ENCODE results near the gene AP2A2. TPM values are rescaled to one million over a fixed set of nuclear protein-coding genes. Genes with fewer than 3 reads are reported as not detected.

Gene AP2A2
- total RNA-seq, 1 experiment from 2014 or later = 29.6 TPM

DNA sequence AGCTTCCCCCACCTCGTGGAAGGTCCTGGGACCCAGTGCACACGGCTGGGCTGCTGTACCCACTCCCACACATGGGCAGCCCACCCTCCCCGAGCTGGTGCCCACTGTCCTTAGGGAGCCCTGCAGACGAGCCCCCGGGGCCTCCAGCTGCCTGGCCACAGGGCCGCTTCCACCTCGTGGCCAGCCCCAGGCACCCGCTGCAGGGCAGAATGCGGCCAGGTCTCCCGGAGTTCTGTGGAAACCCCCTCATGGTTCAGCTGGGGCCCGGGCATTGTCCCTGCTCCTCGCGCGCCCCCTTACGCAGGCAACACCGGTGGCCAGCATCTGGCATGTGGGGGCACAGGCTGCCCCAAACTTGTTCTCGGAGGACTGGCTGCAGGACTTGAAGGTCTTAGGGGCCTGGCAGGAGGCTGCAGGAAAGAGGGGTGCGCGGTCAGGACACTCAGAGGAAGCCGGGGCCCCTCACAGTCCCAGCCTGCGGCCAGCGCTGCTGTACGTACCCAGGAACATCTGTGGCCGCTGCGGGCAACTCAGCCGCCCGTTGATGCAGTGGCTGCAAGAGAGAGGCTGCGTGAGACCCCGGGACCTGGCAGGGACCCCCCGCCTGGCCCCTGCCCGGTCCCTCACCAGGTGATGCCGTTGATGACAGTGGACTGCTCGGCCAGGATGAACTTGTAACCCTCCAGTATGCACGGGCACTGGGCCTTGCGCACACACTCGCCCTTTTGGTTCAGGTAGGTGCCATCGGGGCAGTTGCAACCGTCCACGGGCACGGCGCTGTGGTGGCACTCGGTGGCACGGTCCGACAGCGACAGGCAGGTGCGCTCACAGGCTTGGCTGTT lies 101.2 kb downstream of the AP2A2 start:
- no peaks in the 10 kb centered on the region for H3F3A ChIP-seq (ENCODE audit: low read length, unreplicated experiment)
- H4K20me1 ChIP-seq (ENCODE audit: low read length) = no peaks in the 10 kb centered on the region
- H3K4me1 ChIP-seq (ENCODE audit: insufficient read depth, low read length) = no peaks in the 10 kb centered on the region
- POLR2A ChIA-PET (ENCODE audit: unreplicated experiment) = no interaction called here
- no peaks in the 10 kb centered on the region for H3K9me2 ChIP-seq (replicated peaks; ENCODE audit: low read length)
- no peaks in the 10 kb centered on the region for H3K36me3 ChIP-seq (ENCODE audit: low read depth, low read length)
- H3K4me2 ChIP-seq (ENCODE audit: low read length) = no peak overlapping the region
- TF ChIP-seq EZH2phosphoT487 (IDR thresholded peaks at IDR 0.05; ENCODE audit: borderline replicate concordance, low read length) = no peak
- TF ChIP-seq, protein P1, sequence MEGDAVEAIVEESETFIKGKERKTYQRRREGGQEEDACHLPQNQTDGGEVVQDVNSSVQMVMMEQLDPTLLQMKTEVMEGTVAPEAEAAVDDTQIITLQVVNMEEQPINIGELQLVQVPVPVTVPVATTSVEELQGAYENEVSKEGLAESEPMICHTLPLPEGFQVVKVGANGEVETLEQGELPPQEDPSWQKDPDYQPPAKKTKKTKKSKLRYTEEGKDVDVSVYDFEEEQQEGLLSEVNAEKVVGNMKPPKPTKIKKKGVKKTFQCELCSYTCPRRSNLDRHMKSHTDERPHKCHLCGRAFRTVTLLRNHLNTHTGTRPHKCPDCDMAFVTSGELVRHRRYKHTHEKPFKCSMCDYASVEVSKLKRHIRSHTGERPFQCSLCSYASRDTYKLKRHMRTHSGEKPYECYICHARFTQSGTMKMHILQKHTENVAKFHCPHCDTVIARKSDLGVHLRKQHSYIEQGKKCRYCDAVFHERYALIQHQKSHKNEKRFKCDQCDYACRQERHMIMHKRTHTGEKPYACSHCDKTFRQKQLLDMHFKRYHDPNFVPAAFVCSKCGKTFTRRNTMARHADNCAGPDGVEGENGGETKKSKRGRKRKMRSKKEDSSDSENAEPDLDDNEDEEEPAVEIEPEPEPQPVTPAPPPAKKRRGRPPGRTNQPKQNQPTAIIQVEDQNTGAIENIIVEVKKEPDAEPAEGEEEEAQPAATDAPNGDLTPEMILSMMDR (conservative IDR thresholded peaks at IDR 0.05; ENCODE audit: low read depth, low read length) = no peak
- TF ChIP-seq EZH2 (IDR thresholded peaks at IDR 0.05; ENCODE audit: low read length, unreplicated experiment) = no peak
- H3K9me3 ChIP-seq (ENCODE audit: low read length) = no peaks in the 10 kb centered on the region
- no peak overlapping the region for H2AFZ ChIP-seq (ENCODE audit: low read length)
- H3K27me3 ChIP-seq (ENCODE audit: low read length) = no peaks in the 10 kb centered on the region
- no peaks in the 10 kb centered on the region for H3K79me2 ChIP-seq (ENCODE audit: low read length)
- CTCF ChIA-PET = no interaction called here
- H3K9ac ChIP-seq (ENCODE audit: low read length) = no peak overlapping the region
- DNase-seq = no peak
- ATAC-seq = no peak
- no TSS peak for BruUV-seq (replicated peaks)
- H3K27ac ChIP-seq (ENCODE audit: low read length) = no peak overlapping the region
- intact Hi-C loops (cut with micrococcal nuclease) = no loop called here
- no peak overlapping the region for H3K4me3 ChIP-seq (ENCODE audit: low read length)

DNA sequence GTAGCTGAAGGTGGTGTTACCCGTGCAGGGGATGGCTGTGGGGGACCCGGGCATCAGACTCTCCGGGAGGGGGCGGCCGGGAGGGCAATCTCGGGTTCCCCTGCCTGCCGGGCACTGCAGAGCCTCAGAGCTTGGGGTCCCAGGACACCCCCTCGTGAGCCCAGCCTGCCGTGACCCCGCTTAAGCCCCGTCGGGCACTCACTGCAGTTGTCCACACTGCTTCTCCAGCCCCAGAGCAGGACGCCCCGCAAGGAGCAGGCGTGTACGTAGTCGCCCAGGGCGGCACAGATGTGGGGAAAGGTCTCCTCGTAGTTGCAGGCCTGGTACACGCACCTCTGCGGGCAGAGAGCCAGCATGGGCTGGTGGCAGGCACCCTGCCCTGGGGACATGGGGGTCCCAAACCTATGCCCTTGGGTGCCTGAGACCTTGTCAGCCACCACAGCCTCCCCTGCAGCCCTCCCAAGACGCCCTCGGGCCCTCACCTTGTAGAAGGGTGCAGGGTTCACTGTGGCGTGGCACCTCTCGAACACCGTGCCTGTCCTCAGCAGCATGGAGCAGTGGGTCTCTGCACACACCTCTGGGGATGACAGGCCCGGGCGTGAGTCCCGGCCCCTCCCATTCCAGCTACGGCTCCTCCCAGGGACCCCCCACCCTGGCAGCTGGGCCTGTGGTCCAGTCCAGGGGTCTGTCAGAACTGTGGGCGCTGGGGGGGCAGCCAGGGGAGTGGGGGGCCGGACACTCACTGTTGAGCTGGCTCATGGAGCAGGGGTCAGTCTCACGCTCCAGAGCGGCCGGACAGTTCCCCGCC lies 102.0 kb downstream of the AP2A2 start:
- no peak overlapping the region for H3K27ac ChIP-seq (ENCODE audit: low read length)
- ChIA-PET POLR2A (ENCODE audit: unreplicated experiment) (interaction anchor here (0.6 kb wide), 1 partner anchor 419 kb away, joined by 5 read pairs; no protein-coding TSS in a partner anchor), CTCF (no interaction called here)
- no peak overlapping the region for H3K9ac ChIP-seq (ENCODE audit: low read length)
- H3K79me2 ChIP-seq (ENCODE audit: low read length) = no peaks in the 10 kb centered on the region
- H3K4me3 ChIP-seq (ENCODE audit: low read length) = no peak overlapping the region
- H4K20me1 ChIP-seq (ENCODE audit: low read length) = no peaks in the 10 kb centered on the region
- no peak overlapping the region for H2AFZ ChIP-seq (ENCODE audit: low read length)
- no peaks in the 10 kb centered on the region for H3K27me3 ChIP-seq (ENCODE audit: low read length)
- no peak overlapping the region for H3K4me2 ChIP-seq (ENCODE audit: low read length)
- no peaks in the 10 kb centered on the region for H3F3A ChIP-seq (ENCODE audit: low read length, unreplicated experiment)
- TF ChIP-seq EZH2phosphoT487 (IDR thresholded peaks at IDR 0.05; ENCODE audit: borderline replicate concordance, low read length) (no peak), EZH2 (IDR thresholded peaks at IDR 0.05; ENCODE audit: low read length, unreplicated experiment) (no peak)
- TF ChIP-seq, protein P1 (conservative IDR thresholded peaks at IDR 0.05; ENCODE audit: low read depth, low read length) = no peak
- intact Hi-C loops (cut with micrococcal nuclease) = no loop called here
- BruUV-seq (replicated peaks) = no TSS peak
- no peak for ATAC-seq
- no peaks in the 10 kb centered on the region for H3K9me2 ChIP-seq (replicated peaks; ENCODE audit: low read length)
- no peak for DNase-seq
- no peaks in the 10 kb centered on the region for H3K9me3 ChIP-seq (ENCODE audit: low read length)
- no peaks in the 10 kb centered on the region for H3K4me1 ChIP-seq (ENCODE audit: insufficient read depth, low read length)
- H3K36me3 ChIP-seq (ENCODE audit: low read depth, low read length) = no peaks in the 10 kb centered on the region

DNA sequence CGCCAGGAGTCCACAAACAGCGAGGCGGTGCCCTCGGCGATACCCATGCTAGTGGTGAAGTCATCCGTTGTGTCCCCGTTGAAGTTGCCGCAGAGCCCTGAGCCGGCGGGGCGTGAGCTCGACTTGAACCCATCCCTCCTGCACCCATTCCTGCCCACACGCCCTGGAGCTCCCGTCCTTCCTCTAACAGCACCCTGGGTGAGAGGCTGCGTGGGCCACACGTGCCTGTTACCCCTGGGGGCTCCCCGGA lies 102.5 kb downstream of the AP2A2 start:
- DNase-seq (no peak), ATAC-seq (no peak)
- no peak overlapping the region for H3K9ac ChIP-seq (ENCODE audit: low read length)
- intact Hi-C loops (cut with micrococcal nuclease) = no loop called here
- H3K4me3 ChIP-seq (ENCODE audit: low read length) = no peak overlapping the region
- CTCF ChIA-PET = no interaction called here
- H3K36me3 ChIP-seq (ENCODE audit: low read depth, low read length) = no peaks in the 10 kb centered on the region
- BruUV-seq (replicated peaks) = no TSS peak
- H3K4me2 ChIP-seq (ENCODE audit: low read length) = no peak overlapping the region
- H3K4me1 ChIP-seq (ENCODE audit: insufficient read depth, low read length) = no peaks in the 10 kb centered on the region
- TF ChIP-seq, protein P1 (conservative IDR thresholded peaks at IDR 0.05; ENCODE audit: low read depth, low read length) = no peak
- TF ChIP-seq EZH2phosphoT487 (IDR thresholded peaks at IDR 0.05; ENCODE audit: borderline replicate concordance, low read length) = no peak
- TF ChIP-seq EZH2 (IDR thresholded peaks at IDR 0.05; ENCODE audit: low read length, unreplicated experiment) = no peak
- H2AFZ ChIP-seq (ENCODE audit: low read length) = no peak overlapping the region
- no peaks in the 10 kb centered on the region for H4K20me1 ChIP-seq (ENCODE audit: low read length)
- no peaks in the 10 kb centered on the region for H3K9me3 ChIP-seq (ENCODE audit: low read length)
- H3F3A ChIP-seq (ENCODE audit: low read length, unreplicated experiment) = no peaks in the 10 kb centered on the region
- H3K27me3 ChIP-seq (ENCODE audit: low read length) = no peaks in the 10 kb centered on the region
- no peak overlapping the region for H3K27ac ChIP-seq (ENCODE audit: low read length)
- no peaks in the 10 kb centered on the region for H3K79me2 ChIP-seq (ENCODE audit: low read length)
- H3K9me2 ChIP-seq (replicated peaks; ENCODE audit: low read length) = no peaks in the 10 kb centered on the region
- POLR2A ChIA-PET (ENCODE audit: unreplicated experiment) = interaction anchor here (0.6 kb wide), 1 partner anchor 419 kb away, joined by 5 read pairs; no protein-coding TSS in a partner anchor

Measured in PC-3 (cell line).